GM19463 (cell line): ENCODE data around the gene ACKR2.

Source experiments
- ATAC-seq: cut with Tn5 transposase; IDR thresholded peaks from one replicate; pipeline ENCODE4 v1.9.1; 2021; ENCODE audit warnings: mild to moderate bottlenecking, moderate library complexity; ENCODE audit not compliant: unreplicated experiment

The ACKR2 gene

DNA sequence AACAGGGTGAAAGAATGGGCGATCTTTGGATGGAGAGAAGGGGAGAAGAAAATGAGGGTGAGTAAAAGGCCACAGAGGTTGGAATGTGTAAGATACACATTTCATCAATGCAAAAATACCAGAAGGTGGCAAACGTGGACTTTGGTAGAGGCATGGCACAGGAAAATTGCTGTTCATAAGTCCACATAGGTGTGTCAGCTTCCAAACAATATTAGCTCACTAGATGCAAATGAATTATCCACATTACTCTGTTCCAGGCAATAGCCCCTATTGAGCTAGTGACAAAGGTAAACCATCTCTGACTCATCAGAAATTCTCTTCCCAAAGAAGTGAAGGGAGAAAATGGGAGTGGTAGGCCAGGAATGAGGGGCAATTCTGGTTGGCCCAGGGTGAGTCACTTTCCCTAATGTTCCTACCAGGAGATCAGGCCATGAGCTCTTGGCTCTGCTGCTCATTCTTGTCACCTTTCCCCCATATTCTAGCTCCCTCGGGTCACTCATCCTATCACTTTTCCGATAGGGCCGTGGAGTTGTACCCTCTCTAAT lies 19.9 kb downstream of the ACKR2 start:
- ATAC-seq = no peak

DNA sequence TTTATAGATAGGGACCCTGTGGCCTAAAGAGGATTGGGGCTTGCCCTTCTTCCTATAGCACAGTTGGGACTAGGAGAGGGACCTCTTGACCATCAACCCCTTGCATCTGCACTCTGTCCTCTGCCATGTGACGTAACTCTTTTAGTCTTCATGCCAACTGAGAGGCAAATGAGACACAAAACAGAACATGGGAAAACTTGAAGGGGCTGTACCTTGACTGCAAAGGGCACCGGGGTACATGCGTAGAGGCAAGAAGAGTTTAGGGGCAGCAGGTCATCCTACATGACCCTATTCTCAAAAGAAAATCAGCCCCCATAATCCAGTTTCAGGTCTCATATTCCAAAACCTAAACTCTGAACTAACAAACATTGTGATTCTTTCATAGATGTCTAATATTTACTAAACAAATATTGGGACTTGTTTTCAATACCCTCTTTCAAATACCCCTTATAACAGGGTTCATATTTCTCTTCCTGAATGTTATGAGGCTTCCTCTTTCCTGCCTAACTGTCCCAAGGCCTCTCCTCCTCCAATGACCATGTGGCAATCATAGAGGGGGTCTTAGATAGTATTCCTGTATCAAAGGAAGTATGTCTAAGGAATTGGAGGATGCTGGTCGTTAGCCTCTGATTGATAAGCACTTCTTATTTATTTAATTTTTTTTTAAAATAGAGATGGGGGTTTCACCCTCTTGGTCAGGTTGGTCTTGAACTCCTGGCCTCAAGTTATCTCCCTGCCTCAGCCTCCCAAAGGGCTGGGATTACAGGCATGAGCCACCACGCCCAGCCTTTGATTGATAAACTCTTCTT lies 20.6 kb downstream of the ACKR2 start:
- ATAC-seq = no peak

DNA sequence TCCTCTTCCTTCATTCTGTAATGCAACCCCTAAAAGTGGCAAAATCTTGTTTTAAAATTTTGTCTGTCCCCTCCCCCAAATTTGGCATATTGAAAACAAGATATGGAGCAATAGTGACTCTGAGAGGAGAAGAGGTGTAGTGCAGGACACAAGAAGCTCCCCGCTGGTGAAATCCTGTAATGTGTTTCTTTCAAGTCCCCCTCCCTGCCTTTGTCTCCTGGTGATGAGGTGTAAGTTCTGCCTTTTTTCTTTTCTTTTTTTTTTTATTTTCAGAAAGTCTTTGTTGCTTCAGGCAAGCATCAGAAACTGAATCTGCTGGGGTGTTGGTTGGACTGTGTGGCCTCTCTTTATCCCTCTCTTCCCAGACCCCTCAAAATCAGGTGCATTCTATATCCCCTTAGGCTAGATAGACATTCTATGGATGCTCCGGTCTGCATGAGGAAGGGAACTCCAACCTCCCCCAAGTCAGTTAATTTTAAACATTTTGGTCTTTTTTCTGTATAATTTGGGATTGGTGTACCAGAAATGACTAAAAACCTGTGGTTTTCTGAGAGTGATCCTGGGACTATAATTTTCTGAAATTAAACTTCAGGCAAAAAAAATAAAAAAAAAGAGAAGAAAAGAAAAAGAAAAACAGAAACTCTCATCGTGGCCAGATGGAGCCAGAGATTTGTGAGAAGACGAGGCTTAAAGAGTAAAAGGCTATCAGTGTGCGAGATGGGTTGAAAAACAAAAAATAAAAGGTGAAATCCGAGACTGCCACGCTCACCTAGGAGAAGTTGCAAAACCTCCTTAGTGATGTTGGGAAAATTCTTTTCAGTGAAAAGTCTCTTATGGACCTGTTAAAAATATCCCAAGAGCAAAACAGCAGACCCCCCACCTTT lies 21.4 kb downstream of the ACKR2 start:
- no peak for ATAC-seq

DNA sequence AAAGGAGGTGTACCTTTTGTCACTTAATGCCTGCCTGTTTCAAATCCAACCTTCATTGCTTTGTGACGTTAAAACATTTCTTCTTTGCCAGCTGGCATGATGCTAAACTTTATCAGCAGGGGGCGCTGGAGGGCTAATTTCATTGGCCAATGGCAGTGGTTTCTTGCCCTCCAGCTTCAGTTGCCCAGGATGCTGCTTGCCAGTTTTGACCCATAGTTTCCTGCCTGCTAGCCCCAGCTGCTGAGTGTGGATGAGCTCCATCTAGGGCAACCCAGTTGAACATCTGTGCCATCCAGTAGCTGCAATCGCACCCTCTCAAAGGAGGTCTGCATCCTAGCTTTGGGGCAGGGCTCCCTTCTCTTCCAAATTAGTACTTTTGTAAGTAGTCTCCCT lies 22.1 kb downstream of the ACKR2 start:
- ATAC-seq = no peak

DNA sequence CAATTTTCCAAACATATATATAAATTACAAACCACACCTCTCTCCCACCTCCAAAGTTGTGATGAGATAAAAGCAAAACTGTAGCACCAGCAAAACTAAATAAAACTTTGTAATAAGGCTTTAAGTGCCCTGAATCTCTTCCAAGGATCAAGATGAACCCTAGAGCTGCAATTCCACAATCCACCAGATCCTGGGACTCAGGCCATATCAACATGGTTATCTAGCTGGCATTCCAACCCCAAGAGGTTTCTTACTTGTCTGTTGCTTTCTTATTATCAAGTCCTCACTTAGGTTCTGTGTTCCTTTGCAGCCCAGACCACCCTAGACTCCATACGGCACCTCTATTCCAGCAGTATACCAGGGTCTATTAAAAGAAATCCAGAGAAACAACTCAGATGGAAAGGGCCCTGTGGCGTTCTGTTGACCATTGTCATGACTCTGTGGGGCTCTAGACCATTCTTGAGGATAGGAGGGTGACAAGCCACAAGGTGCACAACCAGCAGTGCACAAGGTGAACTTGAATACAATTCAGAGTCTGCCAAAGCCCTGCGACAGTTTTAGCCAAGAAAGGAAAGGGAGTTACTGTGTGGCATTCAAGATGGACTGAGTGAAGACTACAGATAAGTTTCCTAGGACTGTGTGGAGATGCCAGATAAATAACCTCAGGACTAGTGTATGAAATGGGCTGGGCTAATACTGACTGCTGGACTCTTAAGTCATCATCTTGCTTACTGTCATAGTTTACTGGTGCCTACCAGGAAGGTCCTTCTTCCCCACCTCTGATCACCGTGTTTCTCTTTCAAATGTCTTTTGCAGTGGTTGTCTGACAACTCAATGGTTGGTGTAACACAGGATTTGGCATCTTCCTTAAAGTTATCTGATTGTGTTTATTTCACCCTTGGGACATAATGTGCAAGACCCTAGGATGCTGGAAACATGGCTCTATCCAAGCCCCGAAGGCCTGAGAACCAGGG lies 27.2 kb downstream of the ACKR2 start:
- ATAC-seq = no peak

DNA sequence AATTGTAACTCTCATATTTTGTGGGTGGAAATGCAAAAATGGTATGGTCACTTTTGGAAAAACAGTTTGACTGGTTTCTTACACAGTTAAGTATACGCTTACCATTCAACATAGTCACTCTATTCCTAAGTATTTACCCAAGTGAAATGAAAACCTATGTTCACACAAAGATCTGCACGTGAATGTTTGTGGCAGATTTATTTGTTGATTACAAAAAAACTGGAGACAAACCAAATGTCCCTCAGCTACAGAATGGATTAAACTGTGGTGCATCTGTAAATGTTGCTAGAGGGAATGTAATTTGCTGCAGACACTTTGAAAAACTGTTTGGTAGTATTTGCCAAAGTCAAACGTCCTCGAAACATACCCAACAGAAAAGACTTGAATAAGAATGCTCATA lies 29.3 kb downstream of the ACKR2 start:
- ATAC-seq = no peak

DNA sequence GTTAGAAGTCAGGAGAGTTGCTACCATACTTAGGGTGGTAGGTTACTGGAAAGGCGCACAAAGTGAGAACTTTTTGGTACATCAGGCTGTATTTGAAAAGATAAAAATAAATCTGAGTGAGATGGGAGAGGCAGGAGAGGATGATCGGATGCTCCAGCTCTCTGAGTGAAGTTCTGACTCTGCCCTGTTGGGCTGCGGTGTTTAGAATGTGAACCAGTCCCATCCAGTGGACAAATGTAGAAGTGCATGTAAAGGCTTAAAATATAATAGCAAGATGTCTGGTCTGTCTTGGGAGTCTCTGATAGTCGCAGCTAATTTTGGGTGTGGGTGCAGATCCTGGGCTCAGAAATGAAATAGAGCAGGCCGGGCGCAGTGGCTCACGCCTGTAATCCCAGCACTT lies 30.4 kb downstream of the ACKR2 start:
- ATAC-seq = peak; percentile 89

DNA sequence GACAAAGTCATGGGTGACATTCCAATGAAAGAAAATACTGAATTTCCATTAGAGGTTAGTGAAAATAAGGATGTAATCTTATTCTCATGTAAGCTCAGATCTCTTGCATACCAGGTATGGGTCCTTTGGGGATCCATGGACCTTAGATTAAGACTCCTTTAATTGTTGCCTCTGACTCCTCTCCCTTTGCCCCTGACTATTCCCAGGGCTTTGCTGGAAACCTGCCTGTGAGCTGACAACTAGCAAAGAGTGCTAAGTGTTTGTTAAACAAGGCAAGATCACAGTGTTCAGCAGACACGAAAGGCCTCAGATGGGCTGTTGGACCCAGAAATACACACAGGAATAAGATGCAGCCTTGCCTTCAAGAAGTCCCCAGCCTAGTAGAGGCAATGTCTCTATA lies 32.1 kb downstream of the ACKR2 start:
- no peak for ATAC-seq

DNA sequence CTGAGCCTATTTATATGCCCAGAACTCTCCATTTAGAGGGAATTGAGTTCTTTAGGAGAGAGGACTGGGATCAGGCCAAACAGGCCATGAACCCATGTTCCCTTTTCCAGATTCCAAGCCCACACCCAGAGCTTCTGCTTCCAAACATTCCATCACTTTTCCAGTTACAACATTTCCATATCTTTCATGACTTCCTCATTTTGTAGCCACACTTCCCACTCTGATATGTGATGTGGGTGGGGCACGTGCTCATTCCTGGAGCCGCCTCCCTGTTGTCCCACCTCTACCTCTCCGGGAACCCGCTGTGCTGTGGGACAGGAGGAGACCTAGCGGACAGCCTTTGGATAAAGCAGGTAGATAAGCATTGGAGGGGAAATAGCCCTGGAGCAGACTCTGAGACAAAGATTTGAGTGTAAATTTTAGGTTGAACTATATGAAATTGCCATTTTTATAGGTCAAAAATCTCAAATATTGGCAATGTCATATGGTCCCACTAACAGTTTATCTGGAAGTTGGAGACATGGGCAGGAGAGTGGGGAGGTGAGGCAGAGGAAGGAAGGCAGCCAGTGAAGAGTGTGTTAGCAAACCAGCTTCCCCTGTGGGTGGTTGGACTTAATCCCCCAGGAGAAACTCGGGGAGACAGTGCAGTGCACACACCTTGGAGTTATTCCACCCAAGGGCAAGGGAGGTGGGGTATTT lies 34.6 kb downstream of the ACKR2 start:
- ATAC-seq = no peak

DNA sequence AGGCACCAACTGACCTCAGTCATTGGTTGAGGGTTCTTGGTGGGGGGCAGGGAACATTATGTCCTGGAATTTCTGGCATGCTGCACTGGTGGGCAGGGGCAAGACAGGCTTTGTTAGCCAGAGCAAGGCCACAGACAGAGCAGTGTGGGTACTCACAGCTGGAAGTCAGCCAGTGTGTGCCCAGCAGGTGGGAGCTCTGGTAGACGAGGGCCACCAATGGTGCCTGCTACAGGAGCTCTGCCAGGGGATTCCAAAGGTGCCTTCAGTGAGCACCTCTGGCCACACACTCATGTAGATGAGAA lies 35.1 kb downstream of the ACKR2 start:
- ATAC-seq = no peak

DNA sequence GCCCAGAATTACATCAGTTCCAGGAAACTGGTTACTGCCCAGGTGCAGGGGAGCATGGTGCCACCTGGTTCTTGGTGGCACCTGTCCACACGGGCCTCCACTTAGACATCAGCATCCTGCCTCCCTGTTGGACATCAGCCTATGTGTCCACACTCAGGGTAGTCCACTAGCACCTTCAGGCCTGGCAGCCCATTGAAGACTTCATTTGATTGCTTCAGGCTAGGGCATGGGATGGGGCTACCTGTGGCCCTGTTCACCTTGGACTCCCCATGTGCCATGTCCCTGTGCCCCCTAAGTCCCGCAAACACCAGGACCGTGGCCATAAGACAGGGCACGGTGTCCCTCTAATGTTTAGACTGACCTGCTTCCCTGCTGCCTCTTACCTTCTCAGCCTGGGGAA lies 35.6 kb downstream of the ACKR2 start:
- no peak for ATAC-seq

DNA sequence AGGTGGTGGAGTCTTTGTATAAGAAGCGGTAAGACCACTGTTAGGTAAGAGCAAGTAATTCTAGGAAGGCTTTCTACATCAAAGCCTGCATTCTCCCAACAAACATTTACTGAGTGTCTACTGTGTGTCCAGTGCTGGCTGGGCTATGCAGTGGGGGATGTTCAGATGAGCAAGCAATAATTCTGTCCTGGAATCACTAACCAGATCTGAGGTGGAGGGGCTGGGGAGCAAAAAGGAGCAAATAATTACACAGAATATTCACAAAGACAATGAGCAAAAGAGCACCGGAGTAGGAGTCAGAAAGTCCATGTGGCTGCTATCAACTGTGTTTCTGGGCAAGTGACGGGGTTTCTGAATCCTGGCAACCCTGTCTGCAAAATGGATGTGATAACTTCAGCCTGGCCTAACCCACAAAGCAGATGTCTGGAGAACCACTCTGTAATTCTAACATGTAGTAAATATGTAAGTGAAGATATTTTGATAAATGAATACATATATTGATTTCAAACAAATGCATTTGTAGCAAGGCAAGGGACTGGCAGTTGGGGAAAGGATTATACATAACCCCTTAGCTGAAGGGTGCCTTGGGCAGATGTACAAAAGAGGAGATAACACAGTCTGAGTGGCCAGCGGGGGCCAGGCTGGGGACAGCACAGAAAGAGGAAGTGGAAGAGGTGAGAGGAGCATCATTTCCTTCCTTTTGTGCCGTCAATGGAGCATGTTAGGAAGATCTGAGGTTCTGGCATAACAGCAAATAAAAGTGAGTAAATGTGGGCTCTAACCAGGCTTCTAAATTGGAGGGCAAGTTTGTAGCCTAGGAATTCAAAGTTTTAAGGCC lies 37.7 kb downstream of the ACKR2 start:
- peak; percentile 51 for ATAC-seq

DNA sequence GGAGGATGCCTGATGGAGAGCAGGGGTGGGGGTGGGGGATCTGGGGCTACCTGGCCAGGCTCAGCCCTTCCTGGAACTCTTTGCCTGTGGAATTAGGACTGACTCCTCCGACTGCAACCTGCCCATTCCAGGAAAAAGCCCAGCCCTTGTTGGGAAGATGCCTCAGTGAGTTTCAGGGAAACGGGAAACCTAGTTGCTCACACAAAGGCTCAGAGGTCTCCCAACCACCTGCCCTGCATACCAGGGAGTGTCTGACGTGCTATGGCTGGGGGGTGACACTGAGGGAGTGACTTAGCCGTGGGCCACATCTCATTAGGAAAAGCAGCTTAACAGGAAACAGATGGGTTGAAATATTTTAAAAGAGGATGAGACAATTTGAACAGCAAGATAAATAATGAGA lies 38.5 kb downstream of the ACKR2 start:
- ATAC-seq = no peak

DNA sequence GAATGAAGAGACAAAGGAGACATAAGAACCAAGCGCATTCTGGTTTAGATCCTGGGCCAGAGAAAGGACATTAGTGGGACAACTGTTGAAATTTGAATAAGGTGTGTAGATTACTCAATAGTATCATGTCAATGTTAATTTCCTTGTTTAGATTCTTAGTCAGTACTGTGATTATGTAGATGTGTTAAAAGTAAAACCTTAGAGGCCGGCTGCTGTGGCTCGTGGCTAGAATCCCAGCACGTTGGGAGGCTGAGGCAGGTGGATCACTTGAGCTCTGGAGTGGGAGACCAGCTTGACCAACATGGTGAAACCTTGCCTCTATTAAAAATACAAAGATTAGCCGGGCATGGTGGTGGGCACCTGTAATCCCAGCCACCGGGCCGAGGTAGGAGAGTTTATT lies 39.8 kb downstream of the ACKR2 start:
- ATAC-seq = no peak

DNA sequence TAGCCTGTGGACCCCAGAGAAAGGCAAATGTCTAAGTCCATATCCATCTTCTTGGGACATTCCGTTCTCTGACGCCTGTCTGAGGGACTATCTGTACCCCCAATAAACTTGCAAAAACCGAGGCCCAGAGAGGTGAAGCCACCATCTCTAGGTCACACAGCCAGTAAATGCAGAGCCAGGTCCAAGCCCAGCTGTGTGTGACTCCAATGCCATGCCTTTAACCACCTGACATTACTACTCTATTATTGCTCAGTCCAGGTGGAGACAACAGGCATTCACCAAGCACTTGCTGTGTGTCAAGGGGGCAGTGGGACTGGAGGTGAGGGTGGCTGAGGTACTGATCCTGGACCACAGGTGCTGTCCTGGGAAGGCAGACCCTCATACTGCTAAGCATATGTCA lies 41.0 kb downstream of the ACKR2 start:
- no peak for ATAC-seq

DNA sequence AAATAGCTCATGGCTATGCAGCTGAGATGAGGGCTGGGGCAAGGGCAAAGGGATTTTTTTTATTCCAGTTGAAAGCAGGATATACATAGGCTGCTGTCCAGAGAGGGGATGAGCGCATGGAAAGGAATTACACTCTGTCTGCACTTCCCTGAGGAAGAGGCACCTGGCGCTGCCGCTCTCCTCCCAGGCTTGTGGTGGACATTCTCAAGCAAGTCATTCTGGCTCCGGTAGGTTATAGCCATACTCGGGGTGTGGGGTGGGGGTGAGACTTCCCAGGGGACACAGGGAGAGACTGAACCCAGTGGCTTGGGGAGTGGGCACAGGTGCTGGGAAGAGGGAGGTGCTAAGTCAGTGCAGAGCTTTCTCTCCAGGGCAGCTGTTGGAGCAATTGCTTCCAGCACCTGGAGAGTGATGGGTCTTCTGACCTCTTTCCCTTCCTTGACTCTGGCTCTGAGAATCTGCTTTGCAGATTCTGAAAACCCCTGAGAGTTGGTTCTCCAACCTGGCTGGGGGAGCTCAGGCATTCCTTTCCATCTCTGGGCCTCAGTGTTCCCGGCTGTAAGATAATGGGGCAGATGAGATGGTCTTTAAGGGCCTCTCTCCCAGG lies 42.1 kb downstream of the ACKR2 start:
- no peak for ATAC-seq

DNA sequence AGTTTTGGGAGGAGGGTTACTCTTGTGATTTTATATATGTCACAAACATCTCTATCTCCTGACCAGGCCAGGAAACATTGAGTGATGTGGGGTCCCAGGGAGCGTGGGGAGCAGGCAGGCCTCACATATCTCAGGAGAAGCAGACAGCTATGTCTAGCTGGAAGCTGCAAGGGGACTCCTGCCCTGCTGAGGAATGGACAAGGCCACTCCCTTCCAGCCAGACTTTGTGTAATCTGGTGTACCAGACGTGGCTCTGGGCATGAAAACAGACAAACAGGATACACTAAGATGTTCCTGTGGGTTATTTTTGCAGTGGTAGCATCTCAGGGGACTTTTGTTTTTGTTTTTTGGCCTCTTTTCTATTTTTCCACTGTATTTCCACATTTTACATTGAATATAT lies 43.2 kb downstream of the ACKR2 start:
- ATAC-seq = no peak

DNA sequence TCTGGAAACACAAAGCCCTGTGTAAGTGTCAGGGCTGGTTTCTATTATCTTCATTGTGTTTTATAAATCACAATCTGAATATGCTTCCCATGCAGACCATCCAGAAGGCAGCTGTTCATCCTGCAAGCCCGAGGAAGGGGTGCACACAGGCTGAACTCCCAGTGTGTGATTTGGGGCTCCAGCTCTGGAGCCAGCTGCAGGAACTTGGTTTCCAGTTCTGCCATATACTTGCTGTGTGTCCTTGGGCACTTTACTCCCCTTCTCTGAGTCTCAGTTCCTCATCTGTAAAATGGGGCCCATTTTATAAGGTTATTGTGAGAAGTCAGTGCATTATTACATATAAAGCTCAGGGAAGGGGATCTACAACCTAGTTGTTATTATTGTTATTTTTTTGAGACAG lies 43.8 kb downstream of the ACKR2 start:
- no peak for ATAC-seq

DNA sequence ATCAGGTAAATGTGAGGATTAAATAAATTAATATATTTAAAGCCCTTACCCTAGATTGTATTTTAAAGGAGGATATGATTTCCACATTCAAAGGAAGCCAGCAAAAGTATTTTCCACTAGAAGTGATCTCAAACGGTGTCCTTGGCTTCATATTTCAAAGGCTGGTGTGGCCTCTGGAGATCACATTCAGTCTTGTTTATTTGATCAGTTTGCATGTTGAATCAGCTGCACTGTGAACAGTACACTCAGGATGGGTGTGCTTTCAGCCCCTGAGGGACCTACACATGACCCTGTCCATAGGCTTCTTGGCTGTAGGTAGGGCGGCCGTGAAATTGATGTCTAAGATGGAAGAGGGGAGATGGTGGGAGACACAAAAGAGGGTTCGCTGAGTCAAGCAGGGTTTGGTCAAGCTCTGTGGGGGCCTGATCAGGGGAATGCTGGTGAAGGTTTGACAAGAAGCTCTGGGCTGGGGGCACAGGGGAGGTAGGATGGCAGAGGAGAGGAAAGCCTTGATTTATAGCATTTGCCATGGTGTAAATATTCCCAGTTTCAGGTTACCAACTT lies 44.6 kb downstream of the ACKR2 start:
- ATAC-seq = no peak
